GM21360 (cell line): ENCODE data around the gene SPDYE2.
"Not testable (repeated sequence)": the region's sequence is repeated elsewhere in the genome, so short reads cannot be mapped to it uniquely, and the experiment has no call there.

Source experiments
- ATAC-seq: cut with Tn5 transposase; IDR thresholded peaks from one replicate; pipeline ENCODE4 v1.9.1; 2021; ENCODE audit warnings: mild to moderate bottlenecking, moderate library complexity; ENCODE audit not compliant: unreplicated experiment

Gene SPDYE2

DNA sequence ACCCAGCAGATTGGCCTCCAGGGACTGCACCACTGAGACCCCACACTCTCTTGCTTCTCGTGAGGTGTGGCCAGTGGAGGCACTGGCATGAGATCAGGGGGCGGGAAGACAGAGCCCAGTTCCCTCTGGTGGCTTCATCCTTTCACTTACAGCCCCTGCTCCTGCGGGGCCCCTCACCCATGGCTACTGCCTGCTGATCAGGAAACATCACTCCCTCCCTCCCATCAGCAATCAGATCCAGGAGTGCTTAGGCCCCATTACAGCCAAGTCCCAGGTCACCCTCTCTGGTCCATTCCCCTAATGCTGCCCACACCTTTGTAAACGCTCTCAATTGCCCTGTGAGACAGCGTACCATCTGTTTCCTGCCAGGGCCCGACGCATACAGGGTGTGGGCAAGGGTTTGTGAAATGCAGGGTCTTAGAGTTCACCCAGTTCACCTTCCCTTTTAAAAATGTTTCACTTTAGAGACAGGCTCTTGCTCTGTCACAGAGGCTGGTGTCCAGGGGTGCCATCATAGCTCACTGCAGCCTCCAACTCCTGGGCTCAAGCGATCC lies 15.9 kb upstream of the SPDYE2 start:
- not testable (repeated sequence) for ATAC-seq

DNA sequence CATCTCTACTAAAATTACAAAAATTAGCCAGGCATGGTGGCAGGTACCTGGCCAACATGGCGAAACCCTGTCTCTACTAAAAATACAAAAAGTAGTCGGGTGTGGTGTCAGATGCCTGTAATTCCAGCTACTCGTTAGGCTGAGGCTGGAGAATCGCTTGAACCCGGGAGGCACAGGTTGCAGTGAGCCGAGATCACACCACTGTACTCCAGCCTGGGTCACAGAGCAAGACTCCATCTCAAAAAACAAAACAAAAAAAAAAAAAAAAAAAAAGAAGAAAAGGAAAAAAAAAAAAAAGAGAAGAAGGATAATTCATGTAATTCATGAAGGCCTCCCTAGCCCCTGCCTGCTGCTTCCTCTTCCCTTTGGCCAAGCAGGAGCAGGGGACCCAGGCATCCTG lies 10.4 kb upstream of the SPDYE2 start:
- not testable (repeated sequence) for ATAC-seq

DNA sequence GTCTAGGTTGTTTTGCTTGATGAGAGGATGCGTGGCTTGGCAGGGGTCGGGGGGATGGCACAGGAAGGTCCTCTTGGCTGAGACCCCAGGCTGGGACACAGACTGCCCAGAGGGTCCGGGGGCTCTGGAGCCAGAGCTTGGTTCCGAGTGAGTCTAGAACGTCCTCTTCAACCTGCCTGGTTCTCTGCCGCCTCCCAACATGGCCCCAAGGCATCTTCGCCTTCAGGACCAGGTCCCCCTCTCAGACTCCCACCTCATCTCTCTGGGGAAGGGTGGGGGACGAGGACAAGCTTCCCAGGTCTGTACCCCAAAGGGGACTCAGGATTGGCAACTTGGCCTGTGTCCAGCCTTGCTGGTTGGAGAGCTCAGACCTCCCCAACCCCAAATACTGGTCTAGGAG lies 8.9 kb upstream of the SPDYE2 start:
- not testable (repeated sequence) for ATAC-seq

- ATAC-seq = not testable (repeated sequence)
These were observed 8.3 kb upstream of the SPDYE2 start for GRCh38 chr7:102542771-102543170.

DNA sequence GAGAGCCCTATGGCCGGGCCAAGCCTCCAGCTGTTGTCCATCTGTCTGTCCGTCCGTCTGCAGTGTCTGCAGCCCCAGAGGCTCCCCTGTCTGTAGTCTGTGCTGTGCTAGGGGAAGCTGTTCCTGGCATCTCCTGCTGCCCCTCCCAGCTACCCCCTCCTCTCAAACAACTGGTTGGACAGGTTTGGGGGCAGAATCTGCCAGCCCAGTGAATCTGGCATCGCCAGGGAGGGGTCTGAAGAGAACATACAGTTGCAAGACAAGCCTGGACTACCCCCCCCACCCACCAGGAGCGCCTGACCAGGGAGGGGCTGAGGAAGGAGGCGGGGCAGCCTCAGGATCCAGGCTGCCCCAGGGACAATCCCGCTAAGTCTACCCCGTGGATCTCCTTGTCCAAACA lies 7.4 kb upstream of the SPDYE2 start, which contains the start of gene UPK3BL2:
Gene UPK3BL2 (minus strand): TSS at position 101 of the 400 bp plus-strand sequence. CDS start 60 bp downstream, at position 41.
- ATAC-seq = not testable (repeated sequence)

GRCh38 chr7:102544372-102544771 lies 6.7 kb upstream of the SPDYE2 start:
- ATAC-seq = not testable (repeated sequence)

- not testable (repeated sequence) for ATAC-seq
These were observed 5.7 kb upstream of the SPDYE2 start for GRCh38 chr7:102545288-102545687.

DNA sequence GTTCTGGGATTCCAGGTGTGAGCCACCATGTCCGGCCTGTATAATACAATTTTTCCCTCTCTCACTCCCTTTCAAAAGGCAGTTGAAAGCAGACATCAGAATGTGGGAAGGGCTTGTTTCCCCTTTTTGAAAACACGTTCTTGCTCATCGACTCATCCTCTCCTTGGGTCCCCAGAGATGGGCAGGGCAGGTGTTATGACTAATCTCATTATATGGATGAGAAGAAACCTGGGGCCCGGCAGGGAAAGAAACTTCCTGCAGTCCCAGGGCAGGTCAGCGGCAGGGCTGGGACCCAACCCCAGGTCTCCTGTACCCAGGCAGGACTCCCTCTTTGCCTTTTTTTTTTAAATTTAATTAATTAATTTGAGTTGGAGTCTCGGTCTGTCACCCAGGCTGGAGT lies 4.7 kb upstream of the SPDYE2 start:
- ATAC-seq = peak; percentile 74

DNA sequence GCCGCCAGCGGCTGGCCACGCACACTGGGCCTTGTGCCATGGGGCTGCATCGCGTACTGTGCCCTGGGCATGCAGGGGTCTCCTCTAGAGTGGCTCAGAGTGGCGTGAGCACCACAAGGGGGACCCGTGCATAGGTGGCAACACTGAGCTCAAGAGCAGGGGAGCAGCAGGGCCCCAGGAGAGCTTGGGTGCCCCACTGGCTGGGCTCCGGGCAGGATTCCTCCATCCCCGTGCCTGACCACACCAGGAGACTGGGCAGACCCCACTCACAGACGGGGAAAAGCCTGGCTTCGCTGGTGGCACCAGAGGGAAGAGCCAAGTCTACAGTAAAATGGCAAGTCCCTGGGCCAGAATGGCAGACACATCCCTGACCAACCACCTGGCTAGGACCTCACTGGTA lies 17.6 kb downstream of the SPDYE2 start:
- not testable (repeated sequence) for ATAC-seq

- ATAC-seq = peak; percentile 92
These were observed 21.5 kb downstream of the SPDYE2 start, which contains the start of gene POLR2J3 for GRCh38 chr7:102572261-102573239. Gene POLR2J3 (minus strand): TSS chr7:102572583. CDS start chr7:102572521, 62 bp downstream.

GRCh38 chr7:102574607-102575006 lies 23.6 kb downstream of the SPDYE2 start:
- not testable (repeated sequence) for ATAC-seq

DNA sequence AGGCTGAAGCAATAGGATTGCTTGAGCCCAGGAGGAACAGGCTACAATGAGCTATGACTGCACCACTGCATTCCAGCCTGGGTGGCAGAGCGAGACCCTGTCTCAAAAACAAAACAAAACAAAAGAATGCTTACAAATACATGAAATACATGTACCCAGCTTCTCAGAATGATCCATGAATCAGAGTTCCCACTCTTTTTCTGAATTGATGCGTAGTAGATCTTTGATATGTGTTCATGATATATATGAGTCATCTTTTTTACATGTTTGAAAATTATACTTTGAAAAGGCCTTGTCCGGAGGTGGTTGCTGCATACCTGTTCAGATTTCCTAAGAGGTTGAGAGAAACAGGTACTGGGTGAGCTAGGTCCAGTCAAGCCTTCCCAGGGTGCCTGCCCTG lies 25.3 kb downstream of the SPDYE2 start:
- ATAC-seq = not testable (repeated sequence)

GRCh38 chr7:102577315-102578240 lies 26.6 kb downstream of the SPDYE2 start:
- ATAC-seq = not testable (repeated sequence)

DNA sequence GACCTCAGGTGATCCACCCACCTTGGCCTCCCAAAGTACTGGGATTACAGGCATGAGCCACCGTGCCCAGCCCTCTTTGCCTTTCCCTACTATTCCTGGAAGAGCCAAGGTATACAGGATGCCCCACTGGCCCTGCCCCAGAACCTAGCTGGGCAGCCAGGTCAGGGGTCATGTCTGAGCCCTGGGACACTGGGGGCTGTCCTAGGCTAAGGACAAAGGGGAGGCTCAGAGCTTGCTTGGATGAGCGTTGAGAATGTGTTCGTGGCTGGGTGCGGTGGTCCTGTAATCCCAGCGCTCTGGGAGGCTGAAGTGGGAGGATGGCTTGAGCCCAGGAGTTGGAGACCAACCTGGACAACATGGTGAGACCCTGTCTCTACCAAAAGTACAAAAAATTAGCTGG lies 27.5 kb downstream of the SPDYE2 start:
- ATAC-seq = not testable (repeated sequence)

DNA sequence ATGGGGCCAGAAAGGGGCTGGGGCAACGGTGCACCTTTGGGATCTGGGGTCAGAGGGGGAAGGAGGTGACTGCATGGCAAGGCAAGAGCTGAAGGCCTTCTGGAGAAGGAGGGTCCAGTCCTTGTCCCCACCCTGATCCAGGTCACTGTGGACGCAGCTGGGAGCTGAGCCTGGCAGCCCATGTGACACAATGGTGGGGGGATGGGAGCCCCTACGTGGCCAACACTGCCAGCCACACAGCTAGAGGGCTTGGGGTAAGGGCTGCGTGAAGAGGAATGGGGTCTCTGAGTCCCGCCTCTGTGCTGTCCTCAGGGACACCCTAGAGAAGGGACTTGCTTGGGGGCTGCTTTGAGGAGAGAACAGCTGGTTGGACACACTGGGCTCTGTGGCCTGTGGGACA lies 30.7 kb downstream of the SPDYE2 start:
- ATAC-seq = not testable (repeated sequence)

GRCh38 chr7:102583495-102583894 lies 32.5 kb downstream of the SPDYE2 start:
- ATAC-seq = not testable (repeated sequence)

DNA sequence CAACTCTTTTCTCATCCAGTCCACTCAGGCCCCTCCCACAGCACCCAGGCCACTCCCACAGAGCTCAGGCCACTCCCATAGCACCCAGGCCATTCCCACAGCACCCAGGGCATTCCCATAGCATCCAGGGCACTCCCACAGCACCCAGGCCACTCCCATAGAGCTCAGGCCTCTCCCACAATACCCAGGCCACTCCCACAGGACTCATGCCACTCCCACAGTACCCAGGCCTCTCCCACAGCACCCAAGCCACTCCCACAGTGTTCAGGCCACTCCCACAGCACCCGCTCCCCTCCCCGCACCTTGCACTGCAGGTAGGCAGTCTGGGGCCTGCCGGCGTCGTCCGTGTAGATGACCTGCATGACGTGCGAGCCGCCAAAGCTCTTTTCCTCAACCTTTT lies 38.8 kb downstream of the SPDYE2 start:
- peak; percentile 52 for ATAC-seq

DNA sequence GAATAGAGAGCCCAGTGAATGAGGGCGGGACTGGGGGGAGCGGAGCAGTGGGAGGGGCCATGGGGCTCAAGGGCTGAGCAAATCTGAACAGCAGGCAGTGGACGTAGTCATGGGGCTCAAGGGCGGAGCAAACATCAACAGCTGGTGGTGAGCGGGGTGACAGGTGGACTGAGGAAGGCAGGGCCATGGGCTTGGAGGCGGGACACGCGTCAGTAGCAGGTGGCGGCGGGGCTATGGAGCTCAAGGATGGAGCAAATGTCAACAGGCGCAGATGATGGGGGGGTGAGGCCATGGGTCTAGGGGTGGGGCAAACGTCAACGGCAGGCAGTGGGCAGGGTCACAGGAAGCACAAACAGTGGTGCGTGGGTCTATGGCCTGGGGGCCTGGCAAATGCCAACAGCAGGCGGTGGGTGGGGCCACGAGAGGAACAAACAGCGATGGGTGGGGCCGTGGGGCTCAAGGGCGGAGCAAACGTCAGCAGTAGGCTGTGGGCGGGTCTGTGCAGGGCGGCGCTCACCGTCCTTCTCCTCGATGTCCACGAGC lies 41.5 kb downstream of the SPDYE2 start:
- ATAC-seq = peak; percentile 43

GRCh38 chr7:102593637-102594334 lies 42.8 kb downstream of the SPDYE2 start:
- ATAC-seq = peak; percentile 55

GRCh38 chr7:102596036-102596435 lies 45.0 kb downstream of the SPDYE2 start:
- not testable (repeated sequence) for ATAC-seq
